Ureter (tissue), 1 donor: Measurements from ENCODE around the gene RHOT2. TPM values are rescaled to one million over a fixed set of nuclear protein-coding genes. Genes with fewer than 3 reads are reported as not detected.

Experiments
- total RNA-seq: library from RNA; stranded (reverse); gene quantifications from one replicate; pipeline ENCODE4 v1.2.4, GENCODE V29; 2023
- donor health status: DM: yes; HTN: yes; CAD: no.

RHOT2 gene
- total RNA-seq, 1 donor from 2014 or later = 129 TPM

Other genes starting within 250 kb of the RHOT2 start
- 42.0 TPM for gene RAB11FIP3, start 242.5 kb upstream of the RHOT2 start, total RNA-seq
- 60.1 TPM for gene CAPN15, start 140.4 kb upstream of the RHOT2 start, total RNA-seq
- not detected for gene PRR35, start 107.7 kb upstream of the RHOT2 start, total RNA-seq
- gene NHLRC4, start 101.1 kb upstream of the RHOT2 start, total RNA-seq = 0.36 TPM
- gene PIGQ, start 98.2 kb upstream of the RHOT2 start, total RNA-seq = 65.7 TPM
- gene RAB40C, start 78.1 kb upstream of the RHOT2 start, total RNA-seq = 39.2 TPM
- gene WFIKKN1, start 37.1 kb upstream of the RHOT2 start, total RNA-seq = 0.65 TPM
- 48.3 TPM for gene METTL26, start 31.8 kb upstream of the RHOT2 start, total RNA-seq
- gene MCRIP2, start 26.3 kb upstream of the RHOT2 start, total RNA-seq = 40.4 TPM
- 53.3 TPM for gene WDR90, start 18.8 kb upstream of the RHOT2 start, total RNA-seq
- gene RHBDL1, start 7.5 kb downstream of the RHOT2 start, total RNA-seq = 2.3 TPM
- gene STUB1, start 12.3 kb downstream of the RHOT2 start, total RNA-seq = 118 TPM
- gene JMJD8, start 16.2 kb downstream of the RHOT2 start, total RNA-seq = 63.4 TPM
- 10.4 TPM for gene WDR24, start 22.3 kb downstream of the RHOT2 start, total RNA-seq
- 1.3 TPM for gene FBXL16, start 37.7 kb downstream of the RHOT2 start, total RNA-seq
- 20.8 TPM for gene METRN, start 47.0 kb downstream of the RHOT2 start, total RNA-seq
- gene ANTKMT, start 53.0 kb downstream of the RHOT2 start, total RNA-seq = 43.2 TPM
- 5.3 TPM for gene CCDC78, start 58.3 kb downstream of the RHOT2 start, total RNA-seq
- gene HAGHL, start 59.0 kb downstream of the RHOT2 start, total RNA-seq = 7.9 TPM
- 38.9 TPM for gene CIAO3, start 72.9 kb downstream of the RHOT2 start, total RNA-seq
- gene MSLN, start 92.6 kb downstream of the RHOT2 start, total RNA-seq = 1.4 TPM
- gene RPUSD1, start 120.2 kb downstream of the RHOT2 start, total RNA-seq = 18.7 TPM
- gene CHTF18, start 120.5 kb downstream of the RHOT2 start, total RNA-seq = 13.3 TPM
- gene GNG13, start 132.6 kb downstream of the RHOT2 start, total RNA-seq = 0.52 TPM